GM18505 (cell line): ENCODE measurements around the gene KLK2.

ENCODE experiments used
- ATAC-seq: cut with Tn5 transposase; IDR thresholded peaks from one replicate; pipeline ENCODE4 v1.9.1; 2021; ENCODE audit not compliant: unreplicated experiment
- POLR2A ChIP-seq: IDR thresholded peaks from 4 replicates; pipeline ENCODE4 v1.6.1; 2011; ENCODE audit warnings: borderline replicate concordance; ENCODE audit not compliant: insufficient read depth, insufficient read length; ENCODE audit errors: extremely low read depth

Gene KLK2

GRCh38 chr19:50873056-50873455, at the start of gene KLK2:
KLK2 (plus strand) TSS chr19:50873439; CDS start chr19:50873474, 35 bp downstream.
- no peak for TF ChIP-seq POLR2A
- ATAC-seq: no peak

- no peak for ATAC-seq
- no peak for TF ChIP-seq POLR2A
Observed at GRCh38 chr19:50826492-50827240, 46.6 kb upstream of the KLK2 start.

DNA sequence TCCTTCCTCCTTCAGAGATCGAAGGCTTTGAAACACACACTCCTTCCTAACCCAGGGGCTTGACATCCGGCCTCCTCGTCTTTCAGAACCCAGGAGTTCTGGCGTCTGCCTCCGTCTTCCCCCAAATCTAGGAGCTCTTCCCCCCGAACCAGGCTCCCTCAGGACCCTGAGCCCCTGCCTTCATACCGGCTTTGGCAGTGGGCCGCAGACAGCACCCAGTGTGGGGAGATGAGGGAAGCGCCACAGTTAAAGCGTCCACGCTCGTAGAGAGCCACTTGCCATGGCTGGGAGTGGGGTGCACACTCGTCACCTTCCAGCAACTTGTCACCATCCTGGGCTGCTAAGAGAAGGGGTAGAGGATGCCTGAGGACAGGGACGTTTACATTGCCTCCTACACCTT, 45.8 kb upstream of the KLK2 start:
- ATAC-seq: no peak
- no peak for TF ChIP-seq POLR2A

GRCh38 chr19:50829801-50830200, 43.4 kb upstream of the KLK2 start:
- no peak for TF ChIP-seq POLR2A
- no peak for ATAC-seq

- no peak for ATAC-seq
- no peak for TF ChIP-seq POLR2A
Observed at GRCh38 chr19:50830266-50831025, 42.8 kb upstream of the KLK2 start.

GRCh38 chr19:50831026-50831396, 42.2 kb upstream of the KLK2 start:
- no peak for TF ChIP-seq POLR2A
- no peak for ATAC-seq

- TF ChIP-seq POLR2A: no peak
- ATAC-seq: no peak
Observed at GRCh38 chr19:50832666-50833065, 40.6 kb upstream of the KLK2 start.

DNA sequence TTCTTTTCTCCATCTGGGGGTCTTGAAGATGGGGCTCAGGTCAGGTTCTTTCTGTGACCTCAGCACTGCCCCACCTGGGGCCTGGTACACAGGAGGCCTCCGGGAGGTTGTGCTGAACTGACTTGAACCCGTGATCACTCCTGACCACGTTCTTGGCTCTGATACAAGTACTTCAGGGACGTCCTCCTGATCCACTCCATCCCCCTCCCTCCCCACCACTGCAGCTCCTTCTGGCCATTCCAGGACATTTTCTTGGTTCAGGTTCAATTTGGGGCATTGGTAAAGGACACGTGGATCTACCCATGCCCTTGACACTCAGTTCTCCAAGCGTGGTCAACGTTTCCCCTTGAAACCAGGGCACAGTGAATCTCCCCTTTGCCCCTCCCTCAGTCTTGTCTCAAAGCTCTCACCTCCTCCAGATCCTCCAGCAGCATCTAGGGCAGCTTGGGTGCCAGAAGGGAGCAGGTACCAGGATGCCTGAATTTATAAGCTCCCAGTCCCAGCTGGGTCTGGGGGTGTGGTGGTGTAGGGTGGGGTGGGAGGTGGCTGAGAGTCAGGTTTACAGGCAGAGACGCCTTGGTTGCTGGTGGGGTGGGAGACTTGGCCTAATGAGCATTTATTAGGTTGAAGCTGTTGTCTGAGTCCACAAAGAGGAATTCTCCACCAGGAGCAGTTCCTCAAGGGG, 40.0 kb upstream of the KLK2 start, which contains the start of gene KLK15:
Gene KLK15, minus strand, starts transcription at position 458 of the 685 bp plus-strand sequence. CDS start 2,082 bp downstream, outside the sequence.
- TF ChIP-seq POLR2A: no peak
- ATAC-seq: no peak

GRCh38 chr19:50833802-50834167, 39.5 kb upstream of the KLK2 start:
- TF ChIP-seq POLR2A: no peak
- no peak for ATAC-seq

GRCh38 chr19:50835103-50835784, 38.0 kb upstream of the KLK2 start:
- ATAC-seq: peak; percentile 18
- TF ChIP-seq POLR2A: no peak

GRCh38 chr19:50835785-50836542, 37.3 kb upstream of the KLK2 start:
- TF ChIP-seq POLR2A: peak; percentile 85
- peak; percentile 78 for ATAC-seq

DNA sequence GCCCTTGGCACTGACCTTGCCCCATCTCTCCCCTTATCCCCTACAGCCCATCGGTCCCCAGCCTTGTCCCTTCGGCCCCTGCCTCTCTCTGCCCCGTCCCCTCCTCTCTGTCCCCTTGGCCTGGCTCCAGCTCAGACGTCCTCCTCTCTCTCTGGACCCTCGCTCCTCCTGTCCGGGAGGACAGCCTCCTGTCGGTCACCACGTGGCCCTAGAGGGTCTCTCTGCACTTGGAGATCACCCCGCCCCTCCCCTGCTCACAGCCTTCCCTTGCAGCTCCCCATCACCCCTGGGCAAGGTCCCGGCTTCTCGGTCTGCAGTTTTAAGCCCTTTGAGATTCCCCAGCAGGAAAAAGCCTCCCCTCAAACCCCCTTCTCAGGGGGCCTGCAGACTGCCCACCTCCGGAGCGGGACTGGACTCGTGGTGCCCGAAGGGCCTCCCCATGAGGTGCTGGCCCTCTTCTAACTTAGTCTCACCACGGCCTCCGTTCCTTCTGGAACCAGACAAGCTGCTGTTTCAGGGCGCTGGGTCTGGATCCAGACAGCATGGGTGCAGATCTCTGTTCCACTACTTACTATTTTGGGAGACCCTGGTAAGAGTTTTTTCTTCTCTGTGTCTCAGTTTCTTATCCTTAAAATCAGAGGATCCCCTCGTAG, 36.6 kb upstream of the KLK2 start:
- no peak for ATAC-seq
- TF ChIP-seq POLR2A: no peak

GRCh38 chr19:50837300-50837699, 35.9 kb upstream of the KLK2 start:
- no peak for TF ChIP-seq POLR2A
- no peak for ATAC-seq

DNA sequence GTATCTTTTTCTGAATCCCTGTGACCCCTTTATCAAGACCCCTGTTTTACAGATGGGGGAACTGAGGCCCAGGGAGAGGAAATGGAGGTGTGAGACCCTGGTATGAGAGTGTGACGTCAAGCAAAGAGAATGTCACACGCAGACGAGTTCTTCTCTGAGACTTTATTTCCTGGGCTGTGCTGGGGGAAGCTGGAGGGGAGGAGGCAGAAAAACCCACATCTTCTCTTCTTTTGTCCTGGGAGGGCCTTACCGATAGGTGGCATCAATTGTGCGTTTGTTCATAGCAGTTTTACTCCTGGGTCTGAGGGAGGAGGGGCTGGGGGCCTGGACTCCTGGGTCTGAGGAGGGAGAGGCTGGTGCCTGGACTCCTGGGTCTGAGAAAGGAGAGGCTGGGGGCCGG, 35.0 kb upstream of the KLK2 start:
- no peak for ATAC-seq
- TF ChIP-seq POLR2A: no peak
